Suprapubic skin (tissue), 4 donors: ENCODE data around the gene HS3ST2. TPM values are rescaled to one million over a fixed set of nuclear protein-coding genes. Genes with fewer than 3 reads are reported as not detected.

ENCODE experiments used
- DNase-seq, 2 donors: peaks; one replicate each; pipeline ENCODE4 v3.0.0-alpha.2; 2019; ENCODE audit warnings: low spot score in 2 of 2
- H3K27ac ChIP-seq: fragments of 200-600 bp; sonication (generic); one replicate; pipeline ENCODE4 v1.5.1; 2019
- H3K27me3 ChIP-seq: fragments of 200-600 bp; sonication (generic); one replicate; pipeline ENCODE4 v1.5.1; 2019
- H3K36me3 ChIP-seq: fragments of 200-600 bp; sonication (generic); one replicate; pipeline ENCODE4 v1.5.1; 2019
- H3K4me1 ChIP-seq: fragments of 200-600 bp; sonication (generic); one replicate; pipeline ENCODE4 v1.5.1; 2019
- H3K4me3 ChIP-seq: fragments of 200-600 bp; sonication (generic); one replicate; pipeline ENCODE4 v1.5.1; 2019; ENCODE audit warnings: mild to moderate bottlenecking
- H3K9me3 ChIP-seq: fragments of 200-600 bp; sonication (generic); one replicate; pipeline ENCODE4 v1.5.1; 2019
- EP300 ChIP-seq: sonication (generic); formaldehyde crosslinking; IDR thresholded peaks from one replicate; pipeline ENCODE4 v1.6.1; 2017; ENCODE audit warnings: antibody characterized with exemption
- POLR2A ChIP-seq, 2 donors: fragments of 450-650 bp; IDR thresholded peaks; one replicate each; pipeline ENCODE4 v1.6.1; 2017; ENCODE audit warnings: antibody characterized with exemption in 2 of 2, mild to moderate bottlenecking in 2 of 2, moderate library complexity in 2 of 2
- POLR2AphosphoS5 ChIP-seq, 3 donors: sonication (generic); formaldehyde crosslinking; IDR thresholded peaks; one replicate each; pipeline ENCODE4 v1.6.1; 2017; ENCODE audit warnings: antibody characterized with exemption in 3 of 3
- WGBS: methylation state at CpG from one replicate; pipeline ENCODE4 v1.1.5; 2018; 5-methylcytosine and 5-hydroxymethylcytosine counted together
- total RNA-seq, 4 donors: library from RNA; depleted of rRNA; stranded (reverse); fragments of >200 nt; gene quantifications; one replicate each; pipeline ENCODE4 v1.1.0, GENCODE V29; 2016
- TF ChIP-seq, protein P1 (sequence below), 2 donors: fragments of 200-600 bp in 1 of 2; fragments of 450-650 bp in 1 of 2; sonication (generic) in 1 of 2; IDR thresholded peaks; one replicate each; pipeline ENCODE4 v1.5.1; 2016 to 2019; ENCODE audit warnings: antibody characterized with exemption in 2 of 2, mild to moderate bottlenecking in 1 of 2, moderate library complexity in 1 of 2

The HS3ST2 gene
- 1 to 10 TPM in 3 of 4 donors, under 1 TPM in 1; 0.30 to 1.7 (median 1.2) TPM for total RNA-seq

DNA sequence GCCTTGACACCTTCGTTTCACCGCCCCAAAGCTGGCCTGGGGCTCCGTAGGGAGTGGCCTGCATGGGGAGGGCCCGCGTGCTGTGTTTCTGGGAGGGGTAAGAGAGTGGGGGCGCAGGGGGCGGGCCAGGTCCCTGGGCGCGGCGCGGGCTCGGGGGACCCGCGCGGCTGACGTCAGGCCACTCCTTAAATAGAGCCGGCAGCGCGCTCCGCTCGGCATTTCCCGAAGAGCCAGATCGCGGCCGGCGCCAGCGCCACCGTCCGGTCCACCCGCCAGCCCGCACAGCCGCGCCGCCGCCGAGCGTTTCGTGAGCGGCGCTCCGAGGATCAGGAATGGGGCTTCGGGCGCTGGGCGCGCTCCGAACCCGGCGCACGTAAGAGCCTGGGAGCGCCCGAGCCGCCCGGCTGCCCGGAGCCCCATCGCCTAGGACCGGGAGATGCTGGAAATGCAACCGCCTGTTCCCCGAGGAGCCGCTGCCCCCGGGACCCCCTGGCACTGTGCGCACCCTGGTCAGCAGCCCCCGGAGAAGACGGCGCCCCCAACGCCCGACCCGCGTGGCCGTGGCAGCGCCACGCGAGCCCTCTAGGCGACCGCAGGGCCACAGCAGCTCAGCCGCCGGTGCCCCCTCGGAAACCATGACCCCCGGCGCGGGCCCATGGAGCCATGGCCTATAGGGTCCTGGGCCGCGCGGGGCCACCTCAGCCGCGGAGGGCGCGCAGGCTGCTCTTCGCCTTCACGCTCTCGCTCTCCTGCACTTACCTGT is at the start of gene HS3ST2:
HS3ST2 (plus strand) TSS at position 215 of the 763 bp plus-strand sequence; CDS start at position 664, 449 bp downstream.
- peak; percentile 73 to 84 for DNase-seq
- no CpG with 5 or more reads among the region's 90 CpGs for WGBS
- peak within 1 kb of the TSS; percentile 69 for H3K27ac ChIP-seq

DNA sequence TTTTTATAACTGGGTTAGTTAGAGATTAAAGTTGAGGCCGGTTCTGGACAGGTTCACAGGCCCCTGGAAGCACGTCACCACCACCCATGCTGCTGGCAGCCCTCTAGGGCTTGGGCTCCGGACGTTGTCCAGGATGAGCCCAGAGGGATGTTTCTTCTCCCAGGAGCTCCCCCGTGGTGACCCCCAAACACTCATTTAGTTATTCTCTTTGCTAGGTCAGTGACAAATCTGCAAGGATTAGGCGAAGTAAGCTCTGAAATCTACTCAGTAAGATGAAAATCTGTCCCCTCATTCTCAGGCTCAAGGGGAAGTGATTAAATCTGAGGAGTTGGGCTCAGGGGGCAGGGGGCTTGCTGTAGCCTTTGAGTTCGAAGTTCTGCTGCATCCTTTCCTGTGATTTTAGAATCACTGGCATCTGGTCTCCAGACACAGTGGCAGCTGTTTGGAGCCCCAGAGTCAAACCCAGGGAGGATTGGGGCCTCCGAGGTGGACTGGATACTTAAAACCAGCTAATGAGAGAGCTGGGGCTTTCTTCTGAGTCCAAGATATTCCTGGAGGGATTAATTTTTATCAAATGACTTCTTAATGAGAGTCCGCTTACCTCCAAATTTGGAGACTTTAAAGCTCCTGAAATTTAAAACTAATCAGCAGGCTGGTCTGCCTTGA is 49.2 kb upstream of the HS3ST2 start:
- WGBS, result 45% methylated on average over 9 of the region's 9 CpGs
- Histone ChIP-seq H3K4me3 (no peak overlapping the region), H3K27me3 (no peaks in the 10 kb centered on the region), H3K36me3 (no peaks in the 10 kb centered on the region), H3K9me3 (no peaks in the 10 kb centered on the region), H3K4me1 (no peaks in the 10 kb centered on the region), H3K27ac (no peak overlapping the region)
- no peak for DNase-seq
- TF ChIP-seq POLR2AphosphoS5 (IDR thresholded peaks at IDR 0.05) (no peak), POLR2A (IDR thresholded peaks at IDR 0.05) (no peak)
- TF ChIP-seq, protein P1, sequence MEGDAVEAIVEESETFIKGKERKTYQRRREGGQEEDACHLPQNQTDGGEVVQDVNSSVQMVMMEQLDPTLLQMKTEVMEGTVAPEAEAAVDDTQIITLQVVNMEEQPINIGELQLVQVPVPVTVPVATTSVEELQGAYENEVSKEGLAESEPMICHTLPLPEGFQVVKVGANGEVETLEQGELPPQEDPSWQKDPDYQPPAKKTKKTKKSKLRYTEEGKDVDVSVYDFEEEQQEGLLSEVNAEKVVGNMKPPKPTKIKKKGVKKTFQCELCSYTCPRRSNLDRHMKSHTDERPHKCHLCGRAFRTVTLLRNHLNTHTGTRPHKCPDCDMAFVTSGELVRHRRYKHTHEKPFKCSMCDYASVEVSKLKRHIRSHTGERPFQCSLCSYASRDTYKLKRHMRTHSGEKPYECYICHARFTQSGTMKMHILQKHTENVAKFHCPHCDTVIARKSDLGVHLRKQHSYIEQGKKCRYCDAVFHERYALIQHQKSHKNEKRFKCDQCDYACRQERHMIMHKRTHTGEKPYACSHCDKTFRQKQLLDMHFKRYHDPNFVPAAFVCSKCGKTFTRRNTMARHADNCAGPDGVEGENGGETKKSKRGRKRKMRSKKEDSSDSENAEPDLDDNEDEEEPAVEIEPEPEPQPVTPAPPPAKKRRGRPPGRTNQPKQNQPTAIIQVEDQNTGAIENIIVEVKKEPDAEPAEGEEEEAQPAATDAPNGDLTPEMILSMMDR (IDR thresholded peaks at IDR 0.05), result no peak

More for the DNA sequence above, at the start of gene HS3ST2:
- peak within 1 kb of the TSS; percentile 69 for H3K4me3 ChIP-seq
- H3K9me3 ChIP-seq, result no peaks in the 10 kb centered on the region
- TF ChIP-seq EP300, result no peak
- TF ChIP-seq, protein P1 (IDR thresholded peaks at IDR 0.05), result peak in 1 of 2 donors; percentile 35
- TF ChIP-seq POLR2A (IDR thresholded peaks at IDR 0.05), result peak in 1 of 2 donors; percentile 39
- peaks cover 37% of the 10 kb centered on the region for H3K27me3 ChIP-seq
- H3K4me1 ChIP-seq, result peaks cover 16% of the 10 kb centered on the region
- H3K36me3 ChIP-seq, result no peaks in the 10 kb centered on the region

DNA sequence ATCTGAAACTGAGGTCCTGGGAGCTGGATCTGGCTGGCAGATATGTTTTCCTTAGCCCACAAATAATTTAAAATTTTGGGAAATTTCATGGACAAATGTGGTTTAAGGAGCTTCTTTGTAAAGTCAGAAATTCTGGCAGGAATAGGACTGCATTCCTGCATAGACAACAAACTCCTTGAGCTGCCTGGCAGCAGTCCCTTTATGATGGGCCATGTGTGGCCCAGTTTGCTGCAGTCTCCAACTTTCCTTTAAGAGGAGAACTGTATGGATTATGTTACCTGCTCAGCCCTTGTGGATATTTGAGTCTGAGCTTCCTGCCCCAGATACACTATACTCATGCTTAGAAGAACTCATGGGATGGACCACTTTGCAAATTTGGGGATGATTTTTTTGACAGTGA is 48.5 kb upstream of the HS3ST2 start:
- TF ChIP-seq POLR2A (IDR thresholded peaks at IDR 0.05) (no peak), POLR2AphosphoS5 (IDR thresholded peaks at IDR 0.05) (no peak)
- TF ChIP-seq, protein P1 (IDR thresholded peaks at IDR 0.05), result no peak
- no peaks in the 10 kb centered on the region for H3K9me3 ChIP-seq
- no peaks in the 10 kb centered on the region for H3K27me3 ChIP-seq
- no peaks in the 10 kb centered on the region for H3K4me1 ChIP-seq
- H3K4me3 ChIP-seq, result no peak overlapping the region
- H3K36me3 ChIP-seq, result no peaks in the 10 kb centered on the region
- no peak overlapping the region for H3K27ac ChIP-seq
- no peak for DNase-seq

DNA sequence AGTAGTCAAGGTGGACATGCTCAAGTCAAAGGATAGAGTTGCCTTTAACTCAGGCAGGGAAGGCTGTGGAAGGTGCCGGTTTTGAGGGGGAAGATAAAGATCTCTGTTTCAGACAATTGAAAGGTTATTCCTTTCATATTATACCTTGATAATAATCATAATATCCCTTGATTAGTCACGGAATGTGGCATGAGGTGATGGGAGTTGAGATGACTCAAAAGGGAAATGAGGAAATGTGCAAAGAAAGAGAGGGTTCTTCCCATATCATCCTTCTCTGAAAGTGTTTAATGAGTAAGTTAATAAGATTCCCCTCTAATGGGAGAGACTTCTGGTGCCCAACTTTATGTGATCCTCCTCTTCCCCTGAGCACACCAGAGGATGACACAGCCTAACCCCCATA is 43.1 kb upstream of the HS3ST2 start:
- no peaks in the 10 kb centered on the region for H3K4me1 ChIP-seq
- no peaks in the 10 kb centered on the region for H3K36me3 ChIP-seq
- H3K4me3 ChIP-seq, result no peak overlapping the region
- 73% methylated on average over 2 of the region's 2 CpGs for WGBS
- peaks cover 4% of the 10 kb centered on the region for H3K27me3 ChIP-seq
- DNase-seq, result no peak
- TF ChIP-seq, protein P1 (IDR thresholded peaks at IDR 0.05), result no peak
- TF ChIP-seq POLR2A (IDR thresholded peaks at IDR 0.05), result no peak
- no peak for TF ChIP-seq POLR2AphosphoS5 (IDR thresholded peaks at IDR 0.05)
- no peak for TF ChIP-seq EP300
- H3K9me3 ChIP-seq, result no peaks in the 10 kb centered on the region
- H3K27ac ChIP-seq, result no peak overlapping the region

DNA sequence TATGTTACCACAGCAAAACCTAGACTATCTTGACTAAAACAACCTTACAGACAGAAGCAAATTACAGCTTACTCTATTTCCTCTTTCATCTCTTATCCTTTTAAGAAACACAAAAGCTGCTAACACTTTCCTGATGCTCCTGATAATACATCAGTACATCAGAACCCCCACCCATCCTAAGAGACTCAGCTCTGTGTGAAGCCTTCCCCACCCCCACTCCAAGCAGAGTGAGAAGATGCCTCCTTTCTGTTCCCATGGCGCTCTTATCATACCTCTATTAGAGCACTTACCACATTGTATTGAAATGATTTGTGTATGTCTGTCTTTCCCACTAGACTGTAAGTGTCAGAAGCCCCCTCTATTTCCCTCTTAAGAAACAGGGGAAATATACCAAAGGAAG is 42.4 kb upstream of the HS3ST2 start:
- 92% methylated on average over 1 of the region's 1 CpG for WGBS
- no peaks in the 10 kb centered on the region for H3K4me1 ChIP-seq
- no peak for DNase-seq
- no peak overlapping the region for H3K4me3 ChIP-seq
- no peaks in the 10 kb centered on the region for H3K9me3 ChIP-seq
- TF ChIP-seq, protein P1 (IDR thresholded peaks at IDR 0.05), result no peak
- TF ChIP-seq EP300 (no peak), POLR2A (IDR thresholded peaks at IDR 0.05) (no peak), POLR2AphosphoS5 (IDR thresholded peaks at IDR 0.05) (no peak)
- H3K27ac ChIP-seq, result no peak overlapping the region
- H3K36me3 ChIP-seq, result no peaks in the 10 kb centered on the region
- H3K27me3 ChIP-seq, result peaks cover 4% of the 10 kb centered on the region
